Measurements from ENCODE around the gene DEGS1.

DNA sequence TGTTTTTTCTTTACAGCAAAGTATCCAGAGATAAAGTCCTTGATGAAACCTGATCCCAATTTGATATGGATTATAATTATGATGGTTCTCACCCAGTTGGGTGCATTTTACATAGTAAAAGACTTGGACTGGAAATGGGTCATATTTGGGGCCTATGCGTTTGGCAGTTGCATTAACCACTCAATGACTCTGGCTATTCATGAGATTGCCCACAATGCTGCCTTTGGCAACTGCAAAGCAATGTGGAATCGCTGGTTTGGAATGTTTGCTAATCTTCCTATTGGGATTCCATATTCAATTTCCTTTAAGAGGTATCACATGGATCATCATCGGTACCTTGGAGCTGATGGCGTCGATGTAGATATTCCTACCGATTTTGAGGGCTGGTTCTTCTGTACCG lies 6.5 kb downstream of the DEGS1 start:
- TF ChIP-seq, protein P1, sequence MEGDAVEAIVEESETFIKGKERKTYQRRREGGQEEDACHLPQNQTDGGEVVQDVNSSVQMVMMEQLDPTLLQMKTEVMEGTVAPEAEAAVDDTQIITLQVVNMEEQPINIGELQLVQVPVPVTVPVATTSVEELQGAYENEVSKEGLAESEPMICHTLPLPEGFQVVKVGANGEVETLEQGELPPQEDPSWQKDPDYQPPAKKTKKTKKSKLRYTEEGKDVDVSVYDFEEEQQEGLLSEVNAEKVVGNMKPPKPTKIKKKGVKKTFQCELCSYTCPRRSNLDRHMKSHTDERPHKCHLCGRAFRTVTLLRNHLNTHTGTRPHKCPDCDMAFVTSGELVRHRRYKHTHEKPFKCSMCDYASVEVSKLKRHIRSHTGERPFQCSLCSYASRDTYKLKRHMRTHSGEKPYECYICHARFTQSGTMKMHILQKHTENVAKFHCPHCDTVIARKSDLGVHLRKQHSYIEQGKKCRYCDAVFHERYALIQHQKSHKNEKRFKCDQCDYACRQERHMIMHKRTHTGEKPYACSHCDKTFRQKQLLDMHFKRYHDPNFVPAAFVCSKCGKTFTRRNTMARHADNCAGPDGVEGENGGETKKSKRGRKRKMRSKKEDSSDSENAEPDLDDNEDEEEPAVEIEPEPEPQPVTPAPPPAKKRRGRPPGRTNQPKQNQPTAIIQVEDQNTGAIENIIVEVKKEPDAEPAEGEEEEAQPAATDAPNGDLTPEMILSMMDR (conservative IDR thresholded peaks at IDR 0.05; ENCODE audit: low read depth, low read length): no peak
- no peak for TF ChIP-seq EZH2 (IDR thresholded peaks at IDR 0.05; ENCODE audit: low read length, unreplicated experiment)
- no peak for TF ChIP-seq EZH2phosphoT487 (IDR thresholded peaks at IDR 0.05; ENCODE audit: borderline replicate concordance, low read length)

Data from PC-3 (cell line).